HG03135 (cell line): ENCODE measurements around the gene TXN2.
"Not testable (repeated sequence)": the region's sequence is repeated elsewhere in the genome, so short reads cannot be mapped to it uniquely, and the experiment has no call there.

Source experiments
- ATAC-seq: cut with Tn5 transposase; IDR thresholded peaks from one replicate; pipeline ENCODE4 v1.9.1; 2021; ENCODE audit warnings: mild to moderate bottlenecking, moderate library complexity; ENCODE audit not compliant: unreplicated experiment

The TXN2 gene

DNA sequence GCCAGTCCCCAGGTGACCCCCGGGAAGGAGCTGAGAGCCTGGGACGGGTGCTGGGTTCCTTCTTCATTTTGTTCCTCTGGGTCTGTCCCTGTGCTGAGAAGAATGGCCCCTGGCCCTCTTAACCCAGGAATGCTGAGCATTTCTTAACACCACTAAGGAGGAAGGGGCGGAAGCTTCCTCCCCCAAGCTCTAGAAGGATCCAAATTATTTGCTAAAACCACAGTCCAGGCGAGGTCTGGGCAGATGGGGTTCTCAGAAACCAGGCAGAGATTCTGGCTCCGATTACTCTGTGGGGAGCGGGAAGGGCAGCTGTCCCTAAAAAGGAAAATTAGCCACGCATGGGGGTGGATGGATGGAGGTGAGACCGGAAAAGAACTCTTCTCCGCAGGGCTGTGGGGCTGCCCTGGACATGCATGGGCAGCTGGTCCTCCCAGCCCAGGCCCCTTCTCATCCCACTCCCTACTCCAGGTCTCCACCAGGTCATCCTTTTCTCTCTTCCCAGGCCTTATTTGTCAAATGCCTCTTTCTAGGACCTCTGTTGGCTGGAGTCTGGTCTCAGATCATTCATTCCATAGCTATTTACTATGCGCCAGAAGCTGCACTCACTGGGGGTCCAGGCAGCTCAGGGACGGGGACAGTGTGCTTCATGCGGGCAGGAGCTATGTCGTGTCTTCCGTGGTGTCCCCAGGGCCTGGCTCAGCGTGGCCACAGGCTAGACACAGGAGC is 48.7 kb downstream of the TXN2 start:
- no peak for ATAC-seq

DNA sequence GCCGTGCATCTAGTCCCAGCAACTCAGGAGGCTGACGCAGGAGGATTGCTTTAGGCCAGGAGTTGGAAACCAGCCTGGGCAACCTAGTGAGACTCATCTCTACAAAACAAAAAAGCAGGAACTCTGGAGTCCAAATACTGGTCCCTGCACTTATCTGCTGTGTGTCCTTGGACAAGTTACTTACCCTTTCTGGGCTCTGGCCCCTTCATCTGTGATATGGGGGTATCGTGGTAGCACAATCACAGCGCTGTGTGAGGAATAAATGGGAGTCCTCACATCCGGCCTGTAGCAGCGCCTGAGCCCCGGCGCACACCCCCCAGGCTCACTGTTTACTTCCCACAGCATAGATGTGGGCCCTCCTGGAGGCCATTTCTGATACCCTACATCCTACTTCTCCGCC is 49.5 kb downstream of the TXN2 start:
- no peak for ATAC-seq

DNA sequence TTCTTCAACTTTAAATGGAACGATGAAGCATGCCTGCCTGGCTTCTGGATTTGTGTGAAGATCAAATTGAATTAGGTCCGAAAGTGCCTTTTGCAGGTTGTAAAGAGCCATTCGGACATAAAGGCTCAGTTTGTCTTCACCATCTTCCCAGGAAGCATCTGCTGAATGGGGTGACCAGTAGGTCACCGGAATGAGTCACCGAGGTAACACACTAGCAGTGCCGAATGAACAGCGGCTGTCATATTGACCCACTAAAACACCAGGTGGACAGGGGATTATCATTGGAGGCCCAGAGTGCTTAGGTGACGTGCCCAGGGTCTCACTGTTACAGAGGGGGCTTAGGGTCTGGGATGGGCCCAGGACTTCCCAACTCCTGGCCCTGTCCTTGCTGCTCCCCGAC is 50.6 kb downstream of the TXN2 start:
- no peak for ATAC-seq

DNA sequence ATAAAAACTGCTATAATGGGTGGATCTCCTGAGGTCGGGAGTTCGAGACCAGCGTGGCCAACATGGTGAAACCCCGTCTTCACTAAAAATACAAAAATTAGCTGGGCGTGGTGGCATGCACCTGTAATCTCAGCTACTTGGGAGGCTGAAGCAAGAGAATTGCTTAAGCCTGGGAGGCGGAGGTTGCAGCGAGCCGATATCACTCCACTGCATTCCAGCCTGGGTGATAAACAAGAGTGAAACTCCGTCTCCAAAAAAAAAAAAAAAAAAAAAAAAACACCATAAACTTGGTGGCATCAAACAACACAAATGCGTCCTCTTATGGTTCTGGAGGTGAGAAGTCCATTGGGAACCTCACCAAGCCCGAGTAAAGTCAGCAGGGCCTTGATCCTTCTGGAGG is 53.5 kb downstream of the TXN2 start:
- not testable (repeated sequence) for ATAC-seq

DNA sequence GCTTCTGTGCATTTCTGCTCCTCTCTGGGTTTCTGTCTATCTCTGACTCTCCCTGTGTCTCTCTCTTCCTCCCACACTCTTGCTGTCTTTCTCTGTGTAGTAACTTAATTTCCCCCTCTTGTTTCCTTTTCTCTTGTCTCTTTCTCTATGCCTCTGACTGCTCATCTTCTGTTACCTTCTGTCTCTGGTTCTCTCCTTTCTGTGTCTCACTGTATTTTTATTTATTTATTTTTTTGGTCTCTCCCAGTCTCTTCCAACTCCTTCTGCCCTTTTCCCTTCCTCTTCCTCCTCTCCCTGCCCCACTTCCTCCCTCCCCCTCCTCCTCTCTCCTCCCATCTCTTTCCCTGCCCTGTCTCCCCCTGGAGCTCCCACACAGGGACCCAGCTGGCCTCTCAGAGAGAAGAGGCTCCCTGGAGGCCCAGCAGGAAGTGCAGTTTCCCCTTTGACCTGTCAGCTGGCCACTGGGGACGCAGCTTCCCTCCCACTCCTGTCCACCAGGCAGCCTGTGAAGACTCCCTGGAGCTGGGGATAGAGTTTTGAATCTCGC is 55.4 kb downstream of the TXN2 start:
- no peak for ATAC-seq

DNA sequence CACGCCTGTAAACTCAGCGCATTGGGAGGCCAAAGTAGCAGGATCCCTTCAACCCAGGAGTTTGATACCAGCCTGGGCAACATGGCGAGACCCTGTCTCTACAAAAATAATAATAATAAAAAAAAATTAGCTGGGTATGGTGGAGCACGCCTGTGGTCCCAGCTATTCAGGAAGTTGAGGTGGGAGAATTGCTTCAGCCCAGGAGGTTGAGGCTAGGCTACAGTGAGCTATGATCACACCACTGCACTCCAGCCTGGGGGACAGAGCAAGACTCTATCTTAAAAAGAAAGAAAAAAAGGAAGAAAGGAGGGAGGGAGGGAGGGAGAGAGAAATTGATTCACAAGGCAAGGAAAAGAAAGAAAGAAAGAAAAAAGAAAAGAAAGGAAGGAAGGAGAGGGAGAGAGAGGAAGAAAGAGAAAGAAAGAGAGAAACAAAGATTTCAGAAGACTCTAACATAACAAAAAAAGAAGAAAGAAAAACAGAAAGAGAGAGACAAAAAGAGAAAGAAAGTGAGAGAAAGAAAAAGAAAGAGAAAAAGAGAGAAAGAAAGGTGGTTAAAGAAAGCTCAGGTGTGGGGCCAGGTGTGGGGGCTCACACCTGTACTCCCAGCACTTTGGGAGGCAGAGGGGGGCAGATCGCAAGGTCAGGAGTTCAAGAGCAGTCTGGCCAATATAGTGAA is 56.4 kb downstream of the TXN2 start:
- ATAC-seq, result no peak

DNA sequence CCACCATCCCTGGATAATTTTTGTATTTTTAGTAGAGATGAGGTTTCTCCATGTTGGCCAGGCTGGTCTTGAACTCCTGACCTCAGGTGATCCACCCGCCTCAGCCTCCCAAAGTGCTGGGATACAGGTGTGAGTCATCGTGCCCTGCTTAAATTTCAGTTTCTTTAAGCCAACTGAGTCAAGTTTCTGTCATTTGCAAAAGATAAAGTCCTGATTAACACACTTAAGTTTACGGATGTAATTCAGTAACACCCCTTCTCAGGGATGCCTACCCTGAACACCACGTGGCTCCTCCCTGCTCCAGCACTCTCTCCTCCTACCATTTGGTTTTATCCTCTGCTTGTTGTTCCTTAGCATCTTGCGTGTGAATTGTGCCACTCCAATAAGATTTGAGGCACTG is 57.0 kb downstream of the TXN2 start:
- ATAC-seq, result not testable (repeated sequence)

DNA sequence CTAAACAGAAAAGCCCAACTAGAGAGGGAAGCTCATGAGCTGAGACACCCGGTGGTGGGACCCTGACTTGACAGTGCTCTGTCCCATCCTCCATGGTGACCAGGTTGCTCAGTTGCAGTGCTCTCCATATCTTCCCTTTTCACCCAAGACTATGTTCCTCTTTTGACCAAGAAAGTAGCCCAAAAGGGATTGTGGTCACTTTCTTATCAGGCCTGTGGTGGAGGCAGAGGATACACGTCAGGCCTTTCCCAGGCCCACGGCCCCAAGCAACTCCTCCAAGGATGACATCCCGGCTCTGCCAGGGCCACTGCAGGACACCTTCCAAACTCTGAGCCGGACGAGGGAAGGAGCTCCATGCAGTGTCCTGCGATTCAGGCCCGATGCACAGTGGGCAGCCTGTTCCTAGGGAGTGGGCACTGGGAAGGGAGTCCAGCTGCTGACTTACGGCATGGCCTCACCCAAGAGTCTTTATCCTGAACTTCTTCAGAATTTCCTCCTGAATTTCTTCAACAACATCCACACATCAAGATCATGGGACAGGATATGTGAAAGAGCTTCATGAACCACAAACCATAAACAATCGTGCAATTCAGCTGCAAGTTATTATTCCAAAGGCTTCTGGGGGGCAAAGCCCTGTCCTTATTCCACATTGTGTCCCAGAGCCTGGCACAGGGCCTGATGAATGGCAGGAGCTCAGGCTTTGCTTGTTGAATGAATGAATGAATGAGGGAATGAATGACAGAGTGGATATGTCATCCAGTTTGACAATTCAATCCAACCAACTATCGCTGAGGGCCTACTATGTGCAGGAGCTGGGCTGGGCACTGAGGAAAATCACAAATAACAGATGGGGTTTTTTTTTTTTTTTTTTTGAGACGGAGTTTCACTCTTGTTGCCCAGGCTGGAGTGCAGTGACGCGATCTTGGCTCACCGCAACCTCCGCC is 57.7 kb downstream of the TXN2 start:
- no peak for ATAC-seq

DNA sequence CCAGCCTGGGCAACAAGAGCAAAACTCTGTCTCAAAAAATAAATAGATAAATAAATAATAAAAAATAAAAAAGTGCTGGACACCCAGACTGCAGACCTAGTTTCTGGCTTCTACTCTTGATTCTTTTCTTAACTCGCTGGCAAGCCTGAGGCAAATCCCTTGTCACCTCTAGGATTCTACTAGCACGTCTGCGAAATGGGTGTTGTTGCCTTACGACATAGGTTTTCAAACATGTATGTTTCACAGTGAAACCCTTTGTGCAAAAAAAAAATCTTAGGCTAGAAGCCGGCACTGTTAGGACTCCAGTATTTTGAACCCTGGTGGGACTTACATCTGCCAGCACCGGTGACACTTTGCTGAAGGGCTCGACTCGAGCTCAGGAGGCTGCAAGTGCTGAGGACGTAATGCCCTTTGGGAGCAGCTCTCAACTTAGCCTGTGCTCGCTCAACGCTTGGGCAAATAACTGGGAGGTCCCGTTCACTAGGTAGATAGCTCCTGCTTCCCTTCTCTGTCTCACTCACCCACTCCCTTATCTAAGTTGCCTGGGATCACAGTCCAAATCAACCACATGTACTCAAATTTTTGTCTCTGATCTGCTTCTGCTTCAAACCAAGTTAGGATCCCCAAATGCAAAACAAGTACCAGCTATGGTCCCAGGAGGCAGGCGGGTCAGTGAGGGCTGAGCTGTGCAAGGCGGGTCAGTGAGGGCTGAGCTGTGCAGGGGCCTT is 59.0 kb downstream of the TXN2 start:
- no peak for ATAC-seq

DNA sequence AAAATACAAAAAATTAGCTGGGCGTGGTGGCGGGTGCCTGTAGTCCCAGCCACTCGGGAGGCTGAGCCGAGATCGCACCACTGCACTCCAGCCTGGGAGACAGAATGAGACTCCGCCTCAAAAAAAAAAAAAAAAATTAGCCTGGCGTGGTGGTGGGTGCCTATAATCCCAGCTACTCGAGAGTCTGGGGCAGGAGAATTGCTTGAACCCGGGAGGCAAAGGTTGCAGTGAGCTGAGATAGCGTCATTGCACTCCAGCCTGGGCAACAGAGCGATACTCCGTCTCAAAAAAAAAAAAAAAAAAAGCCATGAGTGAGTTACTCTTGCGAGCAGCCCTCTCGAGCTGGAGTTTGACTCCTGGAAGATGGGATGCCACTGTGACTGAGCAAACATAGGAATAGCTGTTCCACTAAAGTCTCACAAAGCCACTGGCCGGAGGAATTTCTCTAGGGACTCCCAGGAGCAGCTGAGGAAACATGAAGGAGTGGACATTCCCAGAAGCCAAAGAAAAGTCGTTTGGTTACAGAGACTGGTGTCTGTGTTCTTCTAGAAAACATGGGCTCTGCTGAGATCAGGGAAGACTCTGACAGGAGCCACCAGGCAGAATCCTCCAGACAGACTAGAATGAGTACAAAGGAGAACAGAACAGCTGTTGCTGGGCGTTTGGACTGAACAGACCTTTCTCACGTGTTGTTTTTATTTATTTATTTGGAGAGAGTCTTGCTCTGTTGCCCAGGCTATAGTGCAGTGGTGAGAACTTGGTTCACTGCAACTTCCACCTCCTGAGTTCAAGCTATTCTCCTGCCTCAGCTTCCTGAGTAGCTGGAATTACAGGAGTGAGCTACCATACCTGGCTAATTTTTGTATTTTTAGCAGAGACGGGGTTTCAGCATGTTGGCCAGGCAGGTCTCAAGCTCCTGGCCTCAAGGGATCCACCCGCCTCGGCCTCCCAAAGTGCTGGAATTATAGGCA is 61.2 kb downstream of the TXN2 start:
- no peak for ATAC-seq

DNA sequence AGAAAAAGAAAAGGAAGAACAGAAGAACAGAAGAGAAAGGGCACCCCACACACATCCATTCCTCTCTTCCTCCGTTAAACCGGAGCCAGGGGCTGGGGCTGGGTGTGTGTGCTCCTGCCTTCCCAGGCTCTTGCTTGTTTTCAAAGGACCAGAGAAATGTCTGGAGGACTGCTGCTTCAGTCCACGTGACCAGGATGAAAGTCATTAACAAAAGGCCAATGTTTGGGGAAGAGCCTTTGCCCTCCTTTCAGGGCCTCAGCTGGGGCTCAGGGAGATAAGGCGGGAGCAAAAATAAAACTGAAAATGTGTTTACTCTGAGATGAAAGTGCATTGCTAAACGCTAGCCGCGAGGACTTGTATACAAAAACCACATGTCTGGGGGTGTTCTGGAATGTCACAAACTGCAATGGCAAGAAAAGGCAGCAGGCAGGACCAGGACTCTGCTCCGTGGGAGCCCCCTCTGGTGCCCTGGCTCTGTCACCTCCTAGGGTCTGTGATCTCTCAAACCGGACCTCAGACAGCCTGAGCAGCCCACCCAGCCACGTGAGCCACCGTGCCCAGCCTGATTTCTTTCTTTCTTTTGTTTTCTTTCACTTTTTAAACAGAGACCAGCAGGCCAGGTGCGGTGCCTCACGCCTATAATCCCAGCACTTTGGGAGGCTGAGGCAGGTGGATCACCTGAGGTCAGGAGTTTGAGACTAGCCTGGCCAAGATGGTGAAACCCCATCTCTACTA is 62.1 kb downstream of the TXN2 start:
- no peak for ATAC-seq

DNA sequence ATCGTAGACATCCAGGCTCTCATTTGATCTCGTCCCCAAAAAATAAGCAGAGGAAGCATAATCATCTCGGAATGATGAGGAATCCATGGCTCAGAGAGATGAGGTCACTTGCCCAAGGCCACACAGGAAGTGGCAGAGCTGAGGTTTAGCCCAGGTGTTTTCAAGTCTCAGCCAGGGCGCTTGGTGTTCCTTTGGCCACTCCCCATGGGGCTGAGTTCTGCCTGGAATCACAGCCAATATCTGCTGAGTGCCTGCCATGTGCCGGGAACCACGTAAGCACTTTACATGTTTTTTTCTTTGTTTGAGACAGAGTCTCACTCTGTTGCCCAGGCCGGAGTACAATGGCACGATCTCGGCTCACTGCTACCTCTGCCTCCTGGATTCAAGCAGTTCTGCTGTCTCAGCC is 64.2 kb downstream of the TXN2 start:
- no peak for ATAC-seq
